Measurements from ENCODE around the gene TOPORS. TPM values are rescaled to one million over a fixed set of nuclear protein-coding genes. Genes with fewer than 3 reads are reported as not detected.

Gene TOPORS
- polyA plus RNA-seq, 1 donor from 2014 or later = 21.4 TPM

GRCh38 chr9:32574858-32575257, 22.5 kb upstream of the TOPORS start:
- no peak overlapping the region for H3K27ac Mint-ChIP-seq
- peaks cover 1% of the 10 kb centered on the region for H3K36me3 Mint-ChIP-seq
- H3K4me3 Mint-ChIP-seq = peak overlapping the region in 1 of 4 donors; percentile 9
- H3K27me3 Mint-ChIP-seq = peaks cover 3% of the 10 kb centered on the region
- H3K9me3 Mint-ChIP-seq = no peaks in the 10 kb centered on the region
- peaks cover 12 to 22% (median 19%) of the 10 kb centered on the region in 3 donors for H3K4me1 Mint-ChIP-seq

GRCh38 chr9:32573821-32574220, 21.4 kb upstream of the TOPORS start:
- Mint-ChIP-seq H3K36me3 (peaks cover 1% of the 10 kb centered on the region), H3K9me3 (no peaks in the 10 kb centered on the region), H3K4me1 (peaks cover 15 to 18% (median 15%) of the 10 kb centered on the region in 3 donors), H3K27me3 (peaks cover 3% of the 10 kb centered on the region), H3K4me3 (peak overlapping the region; percentile 96 to 100 (median 98)), H3K27ac (peak overlapping the region; percentile 22 to 98 (median 92))

GRCh38 chr9:32572900-32573523, 20.6 kb upstream of the TOPORS start, which contains the start of gene NDUFB6:
Gene NDUFB6, minus strand, starts transcription at chr9:32573159. Its CDS starts 99 bp downstream, at chr9:32573060.
- H3K4me1 Mint-ChIP-seq = peaks cover 15 to 19% (median 15%) of the 10 kb centered on the region in 3 donors
- H3K9me3 Mint-ChIP-seq = no peaks in the 10 kb centered on the region
- peak within 1 kb of the TSS; percentile 92 to 98 (median 98) for H3K27ac Mint-ChIP-seq

GRCh38 chr9:32571969-32572899, 19.8 kb upstream of the TOPORS start:
- Mint-ChIP-seq H3K4me3 (peak overlapping the region; percentile 96 to 100 (median 98)), H3K27me3 (no peaks in the 10 kb centered on the region), H3K36me3 (peaks cover 1% of the 10 kb centered on the region)

More at GRCh38 chr9:32572900-32573523, 20.6 kb upstream of the TOPORS start, which contains the start of gene NDUFB6:
- H3K4me3 Mint-ChIP-seq = peak within 1 kb of the TSS; percentile 96 to 100 (median 98)
- H3K27me3 Mint-ChIP-seq = no peaks in the 10 kb centered on the region
- H3K36me3 Mint-ChIP-seq = peaks cover 1% of the 10 kb centered on the region

GRCh38 chr9:32570262-32570661, 17.9 kb upstream of the TOPORS start:
- H3K36me3 Mint-ChIP-seq = peaks cover 1% of the 10 kb centered on the region
- H3K4me3 Mint-ChIP-seq = no peak overlapping the region
- H3K4me1 Mint-ChIP-seq = peaks cover 15 to 20% (median 15%) of the 10 kb centered on the region in 3 donors
- H3K9me3 Mint-ChIP-seq = no peaks in the 10 kb centered on the region
- peak overlapping the region in 2 of 3 donors; percentile 76 to 80 for H3K27ac Mint-ChIP-seq
- no peaks in the 10 kb centered on the region for H3K27me3 Mint-ChIP-seq

More at GRCh38 chr9:32571969-32572899, 19.8 kb upstream of the TOPORS start:
- Mint-ChIP-seq H3K4me1 (peaks cover 15 to 20% (median 15%) of the 10 kb centered on the region in 3 donors), H3K9me3 (no peaks in the 10 kb centered on the region), H3K27ac (peak overlapping the region; percentile 92 to 98 (median 98))

GRCh38 chr9:32566770-32567169, 14.4 kb upstream of the TOPORS start:
- no peaks in the 10 kb centered on the region for H3K27me3 Mint-ChIP-seq
- H3K27ac Mint-ChIP-seq = peak overlapping the region in 1 of 3 donors; percentile 69
- no peak overlapping the region for H3K4me3 Mint-ChIP-seq
- H3K4me1 Mint-ChIP-seq = peaks cover 4 to 12% (median 8%) of the 10 kb centered on the region in 3 donors
- H3K9me3 Mint-ChIP-seq = no peaks in the 10 kb centered on the region
- peaks cover 2% of the 10 kb centered on the region for H3K36me3 Mint-ChIP-seq

- Mint-ChIP-seq H3K27me3 (no peaks in the 10 kb centered on the region), H3K9me3 (no peaks in the 10 kb centered on the region), H3K36me3 (peaks cover 3% of the 10 kb centered on the region), H3K27ac (no peak overlapping the region), H3K4me1 (peaks cover 6 to 12% (median 10%) of the 10 kb centered on the region in 3 donors), H3K4me3 (no peak overlapping the region)
Observed at GRCh38 chr9:32565967-32566366, 13.6 kb upstream of the TOPORS start.

- Mint-ChIP-seq H3K4me1 (peaks cover 24 to 30% (median 30%) of the 10 kb centered on the region in 3 donors), H3K36me3 (peaks cover 3% of the 10 kb centered on the region), H3K27ac (peak overlapping the region; percentile 28 to 85 (median 60)), H3K4me3 (peak overlapping the region in 1 of 4 donors; percentile 61), H3K9me3 (no peaks in the 10 kb centered on the region), H3K27me3 (no peaks in the 10 kb centered on the region)
Observed at GRCh38 chr9:32558408-32558934, 6.1 kb upstream of the TOPORS start.

- H3K36me3 Mint-ChIP-seq = peaks cover 2% of the 10 kb centered on the region
- H3K4me3 Mint-ChIP-seq = no peak overlapping the region
- no peaks in the 10 kb centered on the region for H3K9me3 Mint-ChIP-seq
- H3K4me1 Mint-ChIP-seq = peaks cover 31 to 39% (median 33%) of the 10 kb centered on the region in 3 donors
- H3K27ac Mint-ChIP-seq = peak overlapping the region in 2 of 3 donors; percentile 39 to 81
- no peaks in the 10 kb centered on the region for H3K27me3 Mint-ChIP-seq
Observed at GRCh38 chr9:32554591-32554990, 2.2 kb upstream of the TOPORS start.

GRCh38 chr9:32554107-32554506, 1.7 kb upstream of the TOPORS start:
- Mint-ChIP-seq H3K27me3 (no peaks in the 10 kb centered on the region), H3K4me1 (peaks cover 27 to 38% (median 33%) of the 10 kb centered on the region in 3 donors), H3K4me3 (peak overlapping the region in 1 of 4 donors; percentile 99), H3K27ac (peak overlapping the region in 2 of 3 donors; percentile 39 to 92), H3K36me3 (peaks cover 2% of the 10 kb centered on the region), H3K9me3 (no peaks in the 10 kb centered on the region)

GRCh38 chr9:32551276-32552051, 922 bp downstream of the TOPORS start:
- peaks cover 8% of the 10 kb centered on the region for H3K36me3 Mint-ChIP-seq
- no peaks in the 10 kb centered on the region for H3K9me3 Mint-ChIP-seq
- peak overlapping the region; percentile 92 to 97 (median 97) for H3K27ac Mint-ChIP-seq
- H3K4me3 Mint-ChIP-seq = peak overlapping the region; percentile 96 to 99 (median 98)
- H3K4me1 Mint-ChIP-seq = peaks cover 28 to 35% (median 34%) of the 10 kb centered on the region in 3 donors
- no peaks in the 10 kb centered on the region for H3K27me3 Mint-ChIP-seq

- H3K4me1 Mint-ChIP-seq = peaks cover 27 to 31% (median 29%) of the 10 kb centered on the region in 3 donors
- H3K27ac Mint-ChIP-seq = peak overlapping the region; percentile 92 to 97 (median 97)
- no peaks in the 10 kb centered on the region for H3K27me3 Mint-ChIP-seq
Observed at GRCh38 chr9:32550562-32551275, 1.7 kb downstream of the TOPORS start.

GRCh38 chr9:32550150-32550561, 2.2 kb downstream of the TOPORS start:
- peak overlapping the region; percentile 64 to 97 (median 92) for H3K27ac Mint-ChIP-seq
- no peaks in the 10 kb centered on the region for H3K27me3 Mint-ChIP-seq
- H3K9me3 Mint-ChIP-seq = no peaks in the 10 kb centered on the region
- peaks cover 8% of the 10 kb centered on the region for H3K36me3 Mint-ChIP-seq
- H3K4me1 Mint-ChIP-seq = peaks cover 25 to 31% (median 29%) of the 10 kb centered on the region in 3 donors
- peak overlapping the region; percentile 94 to 99 (median 97) for H3K4me3 Mint-ChIP-seq

More at GRCh38 chr9:32550562-32551275, 1.7 kb downstream of the TOPORS start:
- Mint-ChIP-seq H3K9me3 (no peaks in the 10 kb centered on the region), H3K36me3 (peaks cover 8% of the 10 kb centered on the region), H3K4me3 (peak overlapping the region; percentile 96 to 99 (median 98))

Data from IgD-negative memory B cell (primary cell).